Hepatocyte (in vitro differentiated cells): ENCODE data around the gene HES5. TPM values are rescaled to one million over a fixed set of nuclear protein-coding genes. Genes with fewer than 3 reads are reported as not detected.

Experiments
- DNase-seq: peaks from one replicate; pipeline ENCODE4 v3.0.0-alpha.2; 2016; ENCODE audit warnings: low spot score
- H2AFZ ChIP-seq: fragments of 200-600 bp; sonication (generic); 2 replicates; pipeline ENCODE4 v1.6.0; 2016; ENCODE audit warnings: antibody characterized with exemption, mild to moderate bottlenecking
- H3K27ac ChIP-seq: fragments of 200-600 bp; sonication (generic); 2 replicates; pipeline ENCODE4 v1.5.1; 2016; ENCODE audit warnings: mild to moderate bottlenecking
- H3K27me3 ChIP-seq: fragments of 200-600 bp; sonication (generic); 2 replicates; pipeline ENCODE4 v1.6.1; 2016
- H3K36me3 ChIP-seq: fragments of 200-600 bp; sonication (generic); replicated peaks from 2 replicates; pipeline ENCODE4 v1.5.1; 2016; ENCODE audit warnings: low read depth; ENCODE audit not compliant: insufficient read depth
- H3K4me1 ChIP-seq: fragments of 200-600 bp; sonication (generic); 2 replicates; pipeline ENCODE4 v1.5.1; 2016; ENCODE audit warnings: mild to moderate bottlenecking, moderate library complexity; ENCODE audit not compliant: insufficient read depth
- H3K4me2 ChIP-seq: fragments of 200-600 bp; sonication (generic); 2 replicates; pipeline ENCODE4 v1.6.0; 2016
- H3K4me3 ChIP-seq: fragments of 200-600 bp; sonication (generic); 2 replicates; pipeline ENCODE4 v1.5.1; 2016; ENCODE audit warnings: mild to moderate bottlenecking
- H3K79me2 ChIP-seq: fragments of 200-600 bp; sonication (generic); 2 replicates; pipeline ENCODE4 v1.6.0; 2017; ENCODE audit warnings: mild to moderate bottlenecking
- H3K9me2 ChIP-seq: fragments of 200-600 bp; sonication (generic); replicated peaks from 2 replicates; pipeline ENCODE4 v1.6.0; 2017; ENCODE audit warnings: mild to moderate bottlenecking; ENCODE audit not compliant: insufficient read depth
- H3K9me3 ChIP-seq: fragments of 200-600 bp; sonication (generic); 2 replicates; pipeline ENCODE4 v1.5.1; 2016; ENCODE audit warnings: low read depth, mild to moderate bottlenecking
- H4K20me1 ChIP-seq: fragments of 200-600 bp; sonication (generic); 2 replicates; pipeline ENCODE4 v1.6.0; 2016; ENCODE audit warnings: mild to moderate bottlenecking; ENCODE audit not compliant: insufficient read depth, poor library complexity, severe bottlenecking
- CTCF ChIP-seq: fragments of 200-600 bp; sonication (generic); IDR thresholded peaks from 2 replicates; pipeline ENCODE4 v1.5.1; 2016; ENCODE audit warnings: antibody characterized with exemption, mild to moderate bottlenecking; ENCODE audit not compliant: poor library complexity
- EZH2 ChIP-seq: fragments of 200-600 bp; sonication (generic); IDR thresholded peaks from 2 replicates; pipeline ENCODE4 v1.6.1; 2016; ENCODE audit warnings: antibody characterized with exemption, mild to moderate bottlenecking, borderline replicate concordance
- EZH2phosphoT487 ChIP-seq: fragments of 200-600 bp; sonication (generic); IDR thresholded peaks from one replicate; pipeline ENCODE4 v1.6.1; 2018; ENCODE audit warnings: antibody characterized with exemption, mild to moderate bottlenecking, low read depth, moderate library complexity; ENCODE audit not compliant: unreplicated experiment, severe bottlenecking
- WGBS: methylation state at CpG from one replicate; pipeline ENCODE4 v1.1.6; 2016; ENCODE audit warnings: low lambda C conversion rate; ENCODE audit errors: missing lambda C conversion rate; 5-methylcytosine and 5-hydroxymethylcytosine counted together
- polyA plus RNA-seq: library from polyadenylated mRNA; unstranded; fragments of >200 nt; fragmentation: Nextera tagmentation; extraction: Ambion mirVana; gene quantifications from 2 replicates; pipeline ENCODE4 v1.2.1, GENCODE V29; 2016
- total RNA-seq: library from RNA; depleted of rRNA; stranded (reverse); fragments of >200 nt; gene quantifications from 2 replicates; pipeline ENCODE4 v1.2.3, GENCODE V29; 2014

The HES5 gene
- total and polyA plus RNA-seq, 2 experiments from 2014 or later, result 1.0 TPM; not detected in 1

DNA sequence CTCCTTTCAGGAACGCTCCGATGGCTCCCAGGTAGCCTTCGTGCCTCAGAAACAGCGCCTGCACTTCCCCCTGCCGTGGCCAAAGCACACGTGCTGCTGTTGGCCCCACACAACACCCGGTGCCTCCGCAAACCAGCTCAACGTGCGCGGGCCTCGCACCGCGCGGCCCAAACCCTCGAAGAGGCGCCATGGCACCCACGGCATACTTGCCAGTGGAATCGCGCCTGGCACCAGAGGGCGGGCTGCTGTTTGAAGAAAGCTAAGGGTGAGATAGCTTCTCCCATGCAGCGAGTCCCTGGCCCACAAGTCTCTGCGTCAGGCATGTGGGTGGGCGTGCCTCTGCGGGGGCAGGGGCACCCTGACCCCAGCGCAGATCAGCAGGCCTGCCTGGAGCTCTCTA lies 11.5 kb downstream of the HES5 start:
- WGBS, result 98% methylated on average over 26 of the region's 26 CpGs
- no peak overlapping the region for H3K4me2 ChIP-seq
- H3K36me3 ChIP-seq, result no peaks in the 10 kb centered on the region

DNA sequence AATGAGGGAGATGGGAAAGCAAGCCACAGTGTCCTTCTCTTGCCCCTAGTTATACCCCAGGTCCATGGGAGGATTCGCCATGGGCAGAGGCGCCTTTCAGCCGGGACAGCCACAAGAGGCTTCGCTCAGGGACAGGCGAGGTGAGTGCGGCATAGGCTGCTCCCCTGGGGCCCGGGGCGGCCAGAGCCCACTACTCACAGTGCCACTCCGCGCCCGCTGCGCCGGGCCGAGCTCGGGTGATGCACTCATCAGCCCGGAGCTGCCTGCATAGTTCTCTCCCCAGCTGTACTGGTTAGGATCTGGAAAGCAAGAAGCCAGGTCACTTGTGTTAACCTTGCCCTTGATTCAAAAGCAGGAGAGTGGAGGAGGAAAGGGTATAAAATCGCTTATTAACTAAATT lies 12.1 kb downstream of the HES5 start:
- no peak overlapping the region for H3K4me2 ChIP-seq
- H4K20me1 ChIP-seq, result peaks cover 21% of the 10 kb centered on the region
- no peak overlapping the region for H3K27ac ChIP-seq
- 99% methylated on average over 17 of the region's 17 CpGs for WGBS
- peaks cover 17% of the 10 kb centered on the region for H3K79me2 ChIP-seq
- TF ChIP-seq CTCF (no peak), EZH2phosphoT487 (no peak), EZH2 (no peak)
- no peaks in the 10 kb centered on the region for H3K4me1 ChIP-seq
- no peak overlapping the region for H3K4me3 ChIP-seq
- DNase-seq, result no peak
- H3K9me3 ChIP-seq, result no peaks in the 10 kb centered on the region
- no peak overlapping the region for H2AFZ ChIP-seq
- H3K9me2 ChIP-seq, result no peaks in the 10 kb centered on the region
- H3K27me3 ChIP-seq, result no peaks in the 10 kb centered on the region
- H3K36me3 ChIP-seq, result no peaks in the 10 kb centered on the region

More for the DNA sequence above, 11.5 kb downstream of the HES5 start:
- H4K20me1 ChIP-seq, result peaks cover 26% of the 10 kb centered on the region
- DNase-seq, result no peak
- H3K9me3 ChIP-seq, result no peaks in the 10 kb centered on the region
- TF ChIP-seq EZH2 (no peak), CTCF (no peak), EZH2phosphoT487 (no peak)
- H3K27ac ChIP-seq, result no peak overlapping the region
- peaks cover 23% of the 10 kb centered on the region for H3K79me2 ChIP-seq
- H3K4me1 ChIP-seq, result peaks cover 2% of the 10 kb centered on the region
- no peaks in the 10 kb centered on the region for H3K9me2 ChIP-seq
- no peaks in the 10 kb centered on the region for H3K27me3 ChIP-seq
- H2AFZ ChIP-seq, result no peak overlapping the region
- H3K4me3 ChIP-seq, result no peak overlapping the region

- Histone ChIP-seq H3K9me2 (no peaks in the 10 kb centered on the region), H3K4me3 (no peak overlapping the region), H3K27me3 (no peaks in the 10 kb centered on the region), H3K9me3 (no peaks in the 10 kb centered on the region), H2AFZ (no peak overlapping the region), H3K4me1 (no peaks in the 10 kb centered on the region), H3K36me3 (no peaks in the 10 kb centered on the region), H3K4me2 (no peak overlapping the region), H4K20me1 (peaks cover 12% of the 10 kb centered on the region), H3K27ac (no peak overlapping the region), H3K79me2 (peaks cover 7% of the 10 kb centered on the region)
- TF ChIP-seq EZH2phosphoT487 (no peak), CTCF (no peak), EZH2 (no peak)
- WGBS, result 98% methylated on average over 14 of the region's 14 CpGs
- no peak for DNase-seq
These were observed 13.1 kb downstream of the HES5 start for GRCh38 chr1:2516946-2517345.

DNA sequence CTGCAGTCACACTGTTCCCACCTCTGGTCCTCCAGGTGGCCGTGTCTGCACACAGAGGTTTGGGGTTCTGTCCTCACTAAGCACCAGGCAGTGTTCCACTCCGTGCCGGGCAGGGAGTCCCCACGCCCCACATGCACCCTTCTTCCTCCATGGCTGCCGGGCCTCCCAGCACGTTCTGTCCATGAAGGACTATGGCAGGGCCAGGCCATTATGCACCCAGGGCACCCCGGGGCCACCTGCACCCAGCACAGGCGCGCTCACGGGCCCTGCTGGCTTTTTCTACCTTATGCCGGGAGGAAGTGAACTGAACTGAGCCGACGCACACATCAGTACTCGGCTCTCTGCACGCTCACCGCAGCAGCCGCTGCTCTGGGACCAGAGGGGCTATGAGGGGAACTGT lies 13.9 kb downstream of the HES5 start:
- Histone ChIP-seq H3K27me3 (no peaks in the 10 kb centered on the region), H3K27ac (no peak overlapping the region), H4K20me1 (peaks cover 5% of the 10 kb centered on the region), H3K9me2 (no peaks in the 10 kb centered on the region), H2AFZ (no peak overlapping the region), H3K79me2 (peaks cover under 1% of the 10 kb centered on the region), H3K9me3 (no peaks in the 10 kb centered on the region), H3K4me2 (no peak overlapping the region), H3K36me3 (no peaks in the 10 kb centered on the region), H3K4me1 (no peaks in the 10 kb centered on the region), H3K4me3 (no peak overlapping the region)
- DNase-seq, result no peak
- TF ChIP-seq EZH2, result no peak
- TF ChIP-seq CTCF, result no peak
- no peak for TF ChIP-seq EZH2phosphoT487
- WGBS, result 93% methylated on average over 17 of the region's 17 CpGs
